Activated CD8-positive, alpha-beta memory T cell treated with anti-CD3 and anti-CD28 coated beads, Interleukin-2, amount 50 U/mL, for 48 hours (primary cell): Measurements from ENCODE around the gene HAUS8.

ENCODE experiments used
- DNase-seq: peaks from one replicate; pipeline ENCODE4 v3.0.0-alpha.2; 2020

Gene HAUS8

DNA sequence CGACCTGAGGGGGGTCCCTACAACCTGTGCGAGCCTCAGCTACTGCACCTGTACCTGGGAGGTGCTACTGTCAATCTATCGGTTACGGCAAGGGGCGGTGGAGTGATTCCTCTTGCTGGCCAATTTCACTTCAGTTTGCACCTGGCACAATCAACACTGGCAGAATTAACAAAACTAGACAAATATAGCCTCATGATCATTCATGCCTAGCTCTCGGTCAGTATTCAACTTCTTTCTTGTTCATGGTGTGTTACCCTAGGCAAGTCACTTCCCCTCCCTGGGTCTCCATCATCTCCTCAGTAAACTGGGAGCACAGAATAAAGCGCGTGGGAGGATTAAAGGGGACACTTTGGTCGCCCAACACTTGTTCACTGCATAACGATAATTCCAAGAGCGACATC is 618 bp downstream of the HAUS8 start:
- DNase-seq = no peak

DNA sequence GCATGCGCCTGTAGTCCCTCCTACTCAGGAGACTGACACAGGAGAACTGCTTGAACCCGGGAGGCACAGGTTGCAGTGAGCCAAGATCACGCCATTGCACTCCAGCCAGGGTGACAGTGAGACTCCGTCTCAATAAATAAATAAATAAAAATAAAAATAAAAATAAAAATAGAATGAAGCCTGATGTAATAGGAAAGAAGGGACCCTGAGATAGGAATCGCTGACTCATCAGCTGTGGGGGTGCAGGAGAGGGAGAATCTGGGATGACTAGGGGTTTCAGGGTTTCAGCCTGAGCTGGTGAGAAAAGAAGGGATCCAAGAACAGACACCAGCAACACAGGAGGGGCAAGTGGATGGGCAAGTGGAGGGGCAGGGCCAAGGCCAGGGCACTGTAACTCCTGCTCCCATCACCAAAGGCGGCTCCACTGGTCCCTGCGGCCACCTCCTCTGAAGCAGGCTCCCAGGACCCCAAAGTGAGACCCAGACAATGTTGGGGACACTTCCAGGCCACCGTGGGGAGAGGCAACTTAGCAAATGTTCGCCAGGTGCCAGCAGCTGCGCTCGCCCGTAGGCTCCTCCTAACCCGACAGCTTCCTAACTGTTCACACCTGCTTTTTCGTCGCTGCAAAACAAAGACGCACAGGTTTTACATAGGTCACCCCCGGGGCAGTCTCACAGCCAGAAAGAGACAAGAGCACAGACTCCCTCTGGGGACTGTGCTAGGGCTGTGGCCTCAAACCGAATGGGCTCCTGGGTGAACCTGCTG is 1.2 kb downstream of the HAUS8 start:
- no peak for DNase-seq

DNA sequence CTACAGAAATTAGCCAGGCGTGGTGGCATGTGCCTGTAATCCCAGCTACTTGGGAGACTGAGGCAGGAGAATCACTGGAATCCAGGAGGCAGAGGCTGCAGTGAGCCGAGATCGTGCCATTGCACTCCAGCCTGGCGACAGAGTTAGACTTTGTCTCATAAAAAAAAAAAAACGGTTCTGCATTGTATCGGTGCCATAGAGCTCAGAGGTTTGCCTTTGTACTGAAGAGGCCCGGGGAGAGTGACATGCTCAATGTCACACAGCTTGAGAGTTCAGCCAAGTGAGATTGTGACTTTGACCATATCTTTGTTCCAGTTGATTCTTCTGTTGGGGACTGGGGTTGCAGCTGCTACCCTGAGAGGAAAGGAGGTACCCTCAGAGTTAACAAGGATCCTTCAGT is 4.3 kb downstream of the HAUS8 start:
- no peak for DNase-seq

DNA sequence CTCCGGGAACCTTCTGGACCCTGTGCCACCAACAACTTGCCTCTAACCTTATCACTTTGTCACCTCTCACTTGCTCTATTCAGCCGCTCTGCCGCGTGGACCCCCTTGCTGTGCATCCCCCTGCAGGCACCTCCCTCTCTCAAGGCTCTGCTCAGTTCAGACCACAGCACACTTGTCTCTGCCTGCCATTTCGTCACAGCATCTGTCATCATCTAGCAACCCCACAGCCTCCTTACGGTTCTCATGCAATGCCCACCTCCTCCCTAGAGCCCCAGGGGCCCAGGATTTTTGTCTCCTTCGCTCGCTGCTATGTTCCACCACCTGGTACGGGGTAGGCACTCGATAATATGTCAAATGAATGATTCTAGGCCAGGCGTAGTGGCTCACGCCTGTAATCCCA is 4.8 kb downstream of the HAUS8 start:
- DNase-seq = no peak

DNA sequence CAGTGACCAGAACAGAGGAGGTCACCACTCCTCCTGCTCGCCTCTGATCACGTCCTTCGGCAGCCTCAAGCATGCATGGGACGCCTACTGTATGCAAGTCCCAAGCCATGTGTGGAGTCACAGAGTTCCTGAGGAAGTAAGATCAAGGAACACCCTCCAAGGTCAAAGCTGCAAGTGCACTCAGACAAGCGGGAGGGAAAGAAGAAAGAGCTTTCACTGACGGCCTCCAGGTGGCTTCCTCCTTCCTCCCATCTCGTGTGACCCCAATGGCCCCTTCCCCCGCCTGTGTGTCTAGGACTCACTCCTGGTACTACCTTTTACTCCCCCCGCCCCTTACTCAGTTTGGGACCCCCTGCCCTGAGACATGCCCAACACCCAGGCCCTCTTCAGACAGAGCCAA is 6.1 kb downstream of the HAUS8 start:
- DNase-seq = no peak

DNA sequence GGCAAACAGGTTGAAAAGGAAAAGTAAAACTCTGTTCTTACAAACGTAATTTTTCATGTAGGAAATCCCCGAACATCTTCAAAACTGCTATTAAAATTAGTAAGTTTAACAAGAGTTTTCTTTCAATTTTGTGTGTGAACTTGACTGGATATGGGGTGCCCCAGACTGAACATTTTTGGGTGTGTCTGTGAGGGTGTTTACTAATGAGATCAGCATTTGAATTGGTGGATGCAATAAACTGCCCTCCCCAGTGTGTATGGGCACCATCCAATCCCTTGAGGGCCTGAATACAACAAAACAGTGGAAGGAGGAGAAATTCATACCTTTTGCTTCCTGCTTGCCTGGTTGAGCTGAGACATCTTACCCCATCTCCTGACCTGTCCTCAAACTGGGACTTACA is 11.8 kb downstream of the HAUS8 start:
- no peak for DNase-seq

DNA sequence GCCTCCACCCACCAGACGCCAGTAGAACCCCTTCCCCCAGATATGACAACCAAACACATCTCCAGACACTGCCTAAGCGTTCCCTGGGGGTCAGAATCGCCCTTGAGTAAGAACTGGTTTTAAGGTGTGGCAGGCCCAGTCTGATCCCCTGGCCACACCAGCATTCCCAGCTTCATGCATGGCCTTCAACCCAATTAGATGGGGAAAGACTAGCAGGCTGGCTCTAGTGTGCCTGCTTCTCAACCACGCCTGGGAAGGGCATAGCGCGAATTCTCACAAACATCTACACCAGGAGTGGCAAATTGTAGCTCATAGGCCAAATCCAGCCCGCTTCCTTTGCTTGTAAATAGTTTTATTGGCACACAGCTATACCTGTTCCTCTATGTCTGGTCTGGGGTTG is 13.6 kb downstream of the HAUS8 start:
- no peak for DNase-seq

DNA sequence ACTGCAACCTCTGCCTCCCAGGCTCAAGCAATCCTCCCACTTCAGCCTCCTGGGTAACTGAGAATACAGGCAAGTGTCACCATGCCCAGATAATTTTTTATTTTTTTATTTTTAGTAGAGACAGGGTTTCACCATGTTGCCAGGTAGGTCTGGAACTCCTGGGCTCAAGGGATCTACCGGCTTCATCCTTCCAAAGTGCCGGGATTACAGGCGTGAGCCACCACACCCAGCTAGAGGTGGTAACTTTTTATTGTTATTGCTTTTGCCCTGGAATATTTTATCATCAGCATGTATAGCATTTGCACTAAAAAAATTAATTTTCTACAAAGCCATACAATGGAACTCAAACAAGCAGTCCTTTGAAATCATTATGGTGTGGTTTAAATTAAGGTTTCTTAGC is 14.0 kb downstream of the HAUS8 start:
- no peak for DNase-seq

DNA sequence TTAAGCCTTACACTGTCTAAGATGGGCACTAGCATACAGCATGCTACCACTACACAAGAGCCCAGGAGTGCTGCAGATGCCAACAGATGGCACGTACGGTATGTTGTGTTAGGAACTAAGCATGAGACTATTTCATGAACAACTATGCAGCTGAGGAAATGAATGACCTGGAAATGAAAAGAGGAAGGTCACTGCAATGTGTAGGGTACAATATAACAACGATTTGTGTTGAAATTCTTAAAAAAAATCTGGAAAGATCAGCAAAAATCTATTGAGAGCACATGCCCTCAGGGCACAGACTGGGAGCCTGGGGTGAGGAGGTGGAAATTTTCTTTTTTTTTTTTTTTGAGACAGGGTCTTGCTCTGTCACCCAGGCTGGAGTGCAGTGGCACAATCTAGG is 14.4 kb downstream of the HAUS8 start:
- no peak for DNase-seq

DNA sequence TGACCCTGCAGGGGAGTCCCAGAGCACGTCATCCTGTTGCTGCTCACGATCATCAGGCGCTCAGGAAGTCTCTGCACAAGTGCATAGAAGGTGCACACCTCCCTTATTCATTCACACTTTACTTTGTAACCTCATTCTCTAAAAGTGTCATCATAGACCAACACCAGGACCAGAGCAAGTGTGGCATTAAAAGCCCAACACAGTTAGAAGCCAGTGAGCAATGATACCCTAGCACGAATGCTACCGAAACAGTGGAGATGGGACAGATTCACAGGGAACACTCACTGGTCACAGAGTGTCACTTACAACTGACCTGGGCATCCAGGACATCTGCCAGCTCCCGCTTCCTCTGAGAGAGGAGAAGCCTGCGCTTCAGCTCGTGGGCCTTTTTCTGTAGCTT is 17.0 kb downstream of the HAUS8 start:
- DNase-seq = no peak

DNA sequence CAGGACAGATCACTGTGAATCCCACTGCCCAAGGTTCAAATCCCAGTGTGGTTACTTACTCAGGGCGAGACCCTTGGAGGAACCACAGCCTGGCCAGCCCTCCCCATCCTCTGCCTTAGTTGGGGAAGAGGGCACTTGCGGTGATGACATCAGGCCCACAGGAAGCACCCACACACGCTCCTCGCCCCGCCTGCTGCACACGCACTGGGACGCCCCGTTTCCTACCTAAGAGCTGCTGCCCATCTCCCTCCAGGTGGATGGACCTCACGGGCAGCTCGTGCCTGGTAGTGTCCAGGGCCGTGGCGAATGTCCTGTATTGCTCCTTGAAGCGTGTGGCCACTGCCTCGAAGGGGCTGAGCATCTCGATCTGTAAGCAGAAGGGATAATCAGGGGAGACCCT is 19.6 kb downstream of the HAUS8 start:
- no peak for DNase-seq

DNA sequence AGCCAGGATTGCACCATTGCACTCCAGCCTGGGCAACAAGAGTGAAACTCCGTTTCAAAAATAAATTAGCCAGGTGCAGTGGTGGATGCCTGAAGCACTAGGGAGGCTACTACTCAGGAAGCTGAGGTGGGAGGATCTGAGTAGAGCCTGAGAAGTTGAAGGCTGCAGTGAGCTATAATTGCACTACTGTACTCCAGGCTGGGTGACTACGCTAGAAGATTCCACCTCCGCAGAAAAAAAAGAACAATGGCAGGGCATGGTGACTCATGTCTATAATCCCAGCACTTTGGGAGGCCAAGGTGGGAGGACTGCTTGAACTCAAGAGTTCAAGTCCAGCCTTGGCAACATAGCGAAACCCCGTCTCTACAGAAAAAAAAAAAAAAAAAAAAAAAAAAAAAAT is 20.5 kb downstream of the HAUS8 start:
- DNase-seq = no peak

DNA sequence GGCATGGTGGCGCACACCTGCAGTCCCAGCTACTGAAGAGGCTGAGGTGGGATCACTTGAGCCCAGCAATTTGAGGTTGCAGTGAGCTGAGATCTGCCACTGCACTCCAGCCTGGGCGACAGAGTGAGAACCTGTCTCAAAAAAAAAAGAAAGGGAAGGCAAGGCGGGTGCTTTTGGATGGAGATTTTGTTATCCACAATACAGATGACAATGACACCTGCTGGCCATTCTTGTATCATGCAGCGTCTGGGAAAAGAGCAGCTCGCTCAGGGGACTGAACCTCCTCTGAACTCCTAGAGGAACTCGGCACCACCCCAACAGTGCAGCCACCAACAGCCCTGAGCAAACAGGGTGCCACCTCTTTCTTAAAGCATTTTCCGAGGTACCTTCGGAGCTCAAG is 22.8 kb downstream of the HAUS8 start:
- no peak for DNase-seq

DNA sequence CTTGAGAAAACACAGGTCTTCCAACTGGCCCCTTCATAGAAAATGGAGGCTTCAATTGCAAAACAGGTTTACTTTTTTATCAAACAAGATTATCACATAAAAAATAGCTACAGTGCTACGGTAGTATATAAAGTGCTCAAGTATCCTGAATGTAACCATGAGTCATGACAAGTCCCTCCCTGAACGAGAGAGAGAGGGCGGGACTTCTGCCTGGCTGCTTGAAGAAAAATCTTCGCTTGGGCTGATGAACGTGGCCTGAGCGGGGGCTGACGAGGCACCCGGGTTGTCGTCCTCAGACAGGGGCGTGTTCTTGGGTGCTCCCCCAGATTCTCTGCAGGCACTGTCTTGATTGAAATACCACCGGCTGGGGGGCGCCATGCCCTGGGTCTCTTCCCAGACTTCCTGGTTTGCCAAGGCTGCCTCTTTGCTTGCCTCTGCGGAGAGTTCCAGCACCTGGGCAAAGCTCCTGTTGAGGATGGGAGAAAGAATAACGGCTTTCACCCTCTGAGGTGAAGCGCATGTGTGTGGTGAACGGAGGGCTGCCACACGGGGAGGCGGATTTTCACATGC is 25.5 kb downstream of the HAUS8 start:
- DNase-seq = no peak

DNA sequence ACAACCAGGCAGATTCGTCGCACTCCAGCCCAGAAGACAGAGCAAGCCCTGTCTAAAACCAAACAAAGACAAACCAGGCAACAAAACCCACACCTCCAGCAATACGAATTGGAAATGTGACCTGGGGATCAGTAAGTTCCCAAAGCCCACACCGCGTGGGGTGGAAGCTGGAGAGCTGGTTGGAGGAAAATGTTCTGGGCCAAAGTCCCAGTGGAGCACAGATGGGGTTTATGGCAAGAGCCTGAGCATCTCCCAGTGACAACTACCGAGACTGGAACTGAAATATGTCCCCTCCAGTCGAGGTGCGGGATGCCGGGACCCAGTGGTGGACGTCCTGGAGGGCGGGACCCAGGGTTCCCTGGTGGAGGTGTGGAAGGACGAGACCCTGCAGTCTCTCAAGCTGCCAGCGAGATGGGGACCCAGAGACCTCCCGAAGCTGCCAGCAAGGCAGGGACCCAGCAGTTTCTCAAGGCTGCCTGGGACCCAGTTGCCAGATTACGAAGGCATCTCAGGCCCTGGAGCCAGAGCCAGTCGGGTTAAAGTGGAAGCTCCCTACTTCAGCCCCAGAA is 26.3 kb downstream of the HAUS8 start:
- DNase-seq = no peak

DNA sequence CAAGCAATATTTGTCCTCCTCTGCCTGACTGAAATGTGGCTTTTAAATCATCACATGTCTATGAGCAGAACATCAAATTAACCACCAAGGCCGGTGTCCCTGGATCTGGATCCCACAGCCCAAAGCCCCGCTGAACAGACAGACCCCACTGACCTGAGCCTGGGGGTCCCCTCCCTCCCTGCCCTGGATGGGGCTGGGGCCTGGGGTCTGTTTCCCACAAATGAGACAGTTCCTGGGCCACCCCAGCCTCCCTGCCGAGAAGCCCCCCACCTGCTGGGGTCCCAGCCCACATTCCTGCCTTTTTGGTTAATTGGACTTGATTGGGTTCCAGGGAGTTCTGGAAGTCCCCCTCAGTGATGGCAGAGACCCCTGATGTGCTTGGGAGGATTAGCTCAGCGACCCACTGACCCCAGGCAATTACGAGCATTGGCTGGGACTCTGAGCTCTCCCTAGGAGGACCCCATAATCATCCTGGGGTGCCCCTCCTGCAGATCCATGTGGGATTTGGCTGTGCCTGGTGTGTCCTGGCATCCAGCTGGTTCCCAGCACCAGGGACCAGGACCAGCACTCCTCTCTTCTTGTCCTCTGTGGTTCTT is 29.2 kb downstream of the HAUS8 start:
- no peak for DNase-seq

DNA sequence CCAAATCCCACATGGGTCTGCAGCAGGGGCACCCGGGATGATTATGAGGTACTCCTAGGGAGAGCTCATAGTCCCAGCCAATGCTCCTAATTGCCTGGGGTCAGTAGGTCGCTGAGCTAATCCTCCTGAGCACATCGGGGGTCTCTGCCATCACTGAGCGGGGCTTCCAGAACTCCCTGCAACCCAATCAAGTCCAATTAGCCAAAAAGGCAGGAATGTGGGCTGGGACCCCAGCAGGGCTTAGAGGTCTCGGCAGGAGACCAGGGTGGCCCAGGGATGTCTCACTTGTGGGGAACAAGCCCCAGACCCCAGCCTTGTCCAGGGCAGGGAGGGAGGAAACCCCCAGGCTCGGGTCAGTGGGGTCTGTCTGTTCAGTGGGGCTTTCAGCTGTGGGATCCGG is 31.5 kb downstream of the HAUS8 start:
- DNase-seq = no peak

DNA sequence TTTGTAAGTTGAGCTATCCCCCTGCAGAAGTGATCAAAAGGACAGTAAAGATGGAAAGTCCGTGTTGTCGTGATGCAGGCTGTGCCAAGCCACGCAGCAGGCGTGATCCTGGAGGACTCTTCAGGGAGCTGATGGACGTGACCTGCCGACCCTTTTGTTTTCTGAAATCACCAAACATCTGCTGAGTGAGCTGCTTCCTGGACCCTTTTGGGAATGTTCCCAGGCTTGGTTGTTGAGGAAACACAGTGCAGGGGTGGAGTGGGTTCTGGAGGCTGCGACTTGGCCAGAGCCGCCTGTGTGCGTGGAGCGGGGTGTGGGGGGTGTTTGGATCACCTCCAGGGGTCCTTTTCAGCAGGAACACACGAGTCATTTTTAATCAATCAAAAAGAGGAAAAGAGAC is 33.3 kb downstream of the HAUS8 start:
- no peak for DNase-seq

DNA sequence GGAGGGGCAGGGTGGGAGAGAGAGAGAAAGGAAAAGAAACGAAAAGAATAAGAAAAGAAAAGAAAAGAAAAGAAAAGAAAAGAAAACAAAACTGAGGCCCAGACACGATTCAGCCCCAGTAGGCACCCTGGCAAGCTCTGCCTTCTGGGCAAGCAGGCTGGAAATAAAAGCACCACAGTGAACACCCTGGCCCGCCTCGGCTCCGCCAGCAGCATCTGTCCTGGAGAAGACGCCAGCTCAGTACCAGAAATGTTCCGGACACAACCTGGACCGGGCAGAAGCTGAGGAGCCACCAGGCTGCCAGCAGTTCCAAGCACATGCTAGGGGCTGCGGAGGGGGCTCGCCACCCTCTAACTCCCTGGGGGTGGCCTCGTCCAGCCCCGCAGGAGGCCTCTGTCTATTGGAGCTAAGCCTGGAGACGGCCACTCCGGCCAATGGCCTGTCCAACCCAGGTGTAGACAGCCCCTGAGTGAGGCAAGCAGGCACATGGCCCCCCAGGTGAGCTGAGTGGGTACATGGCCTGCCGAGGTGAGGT is 37.2 kb downstream of the HAUS8 start:
- DNase-seq = no peak

DNA sequence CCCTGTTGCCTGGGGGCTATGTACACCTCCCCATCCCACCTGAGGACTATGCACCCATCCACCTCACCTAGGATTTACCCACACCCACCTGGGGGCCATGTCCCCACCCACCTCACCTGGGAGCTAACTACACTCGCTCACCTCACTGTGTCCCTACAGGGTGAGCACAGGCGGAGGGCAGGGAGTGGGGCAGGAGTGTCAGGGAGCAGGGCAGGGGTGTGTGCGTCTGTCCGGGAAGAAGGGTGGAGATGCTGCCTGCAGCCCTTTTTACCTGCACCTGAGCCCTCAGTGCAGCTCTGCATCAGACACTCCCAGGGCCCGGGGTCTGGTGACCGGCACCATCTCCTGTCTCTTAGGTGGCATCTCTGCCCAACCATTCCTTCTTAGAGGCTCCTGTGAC is 38.1 kb downstream of the HAUS8 start:
- no peak for DNase-seq

DNA sequence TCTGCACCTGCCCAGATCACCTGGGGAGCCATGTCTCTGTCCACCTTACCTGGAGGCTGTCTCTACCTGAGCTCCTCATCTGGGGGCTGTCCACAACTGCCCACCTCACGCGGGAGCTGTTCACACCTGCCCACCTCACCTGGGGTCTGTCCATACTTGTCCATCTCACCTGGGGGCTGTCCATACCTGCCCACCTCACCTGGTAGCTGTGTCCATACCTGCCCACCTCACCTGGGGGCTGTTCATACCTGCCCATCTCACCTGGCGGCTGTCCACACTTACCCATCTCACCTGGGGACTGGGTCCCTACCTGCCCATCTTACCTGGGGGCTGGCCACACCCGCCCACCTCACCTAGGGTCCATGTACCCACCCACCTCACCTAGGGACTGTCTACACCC is 38.6 kb downstream of the HAUS8 start:
- DNase-seq = no peak

DNA sequence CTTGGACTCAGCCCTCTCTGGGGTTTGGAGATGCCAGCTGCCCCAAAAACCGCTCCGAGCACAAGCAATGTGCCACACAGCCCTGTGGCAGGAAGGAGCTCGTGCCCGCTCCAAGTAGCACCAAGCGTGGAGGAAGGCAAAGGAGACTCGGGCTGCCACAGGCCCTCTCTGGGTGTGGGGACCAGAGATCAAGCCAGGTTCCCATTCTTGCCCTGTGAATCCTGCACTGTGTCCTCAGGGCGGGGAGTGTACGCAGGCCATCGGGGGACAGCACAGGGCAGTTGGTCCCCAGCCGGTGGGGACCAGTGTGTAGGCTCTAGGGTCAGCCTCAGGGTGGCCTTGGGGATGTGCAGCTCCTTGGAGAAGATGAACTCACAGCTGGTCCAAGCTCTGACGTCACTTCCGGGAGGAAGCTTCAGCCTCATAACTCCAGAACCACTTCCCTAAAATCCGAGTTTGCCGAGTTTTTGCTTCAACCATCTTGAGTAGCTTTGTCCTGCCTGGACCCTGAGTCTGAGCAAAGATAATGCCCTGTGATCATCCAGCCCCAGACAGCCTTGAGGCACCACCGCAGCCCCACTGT is 39.3 kb downstream of the HAUS8 start:
- no peak for DNase-seq

DNA sequence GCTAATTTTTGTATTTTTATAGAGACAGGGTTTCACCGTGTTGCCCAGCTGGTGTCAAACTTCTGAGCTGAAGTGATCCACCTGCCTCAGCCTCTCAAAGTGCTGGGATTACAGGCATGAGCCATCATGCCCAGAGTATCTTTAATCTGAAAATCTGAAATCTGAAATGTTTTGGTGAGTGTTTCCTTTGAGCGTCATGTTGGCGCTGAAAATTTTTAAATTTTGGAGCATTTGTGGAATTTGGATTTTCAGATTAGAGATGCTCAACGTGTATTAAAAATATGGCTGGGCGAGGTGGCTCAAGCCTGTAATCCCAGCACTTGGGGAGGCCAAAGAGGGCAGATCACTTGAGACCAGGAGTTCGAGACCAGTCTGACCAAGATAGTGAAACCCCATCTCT is 43.5 kb downstream of the HAUS8 start:
- DNase-seq = no peak

DNA sequence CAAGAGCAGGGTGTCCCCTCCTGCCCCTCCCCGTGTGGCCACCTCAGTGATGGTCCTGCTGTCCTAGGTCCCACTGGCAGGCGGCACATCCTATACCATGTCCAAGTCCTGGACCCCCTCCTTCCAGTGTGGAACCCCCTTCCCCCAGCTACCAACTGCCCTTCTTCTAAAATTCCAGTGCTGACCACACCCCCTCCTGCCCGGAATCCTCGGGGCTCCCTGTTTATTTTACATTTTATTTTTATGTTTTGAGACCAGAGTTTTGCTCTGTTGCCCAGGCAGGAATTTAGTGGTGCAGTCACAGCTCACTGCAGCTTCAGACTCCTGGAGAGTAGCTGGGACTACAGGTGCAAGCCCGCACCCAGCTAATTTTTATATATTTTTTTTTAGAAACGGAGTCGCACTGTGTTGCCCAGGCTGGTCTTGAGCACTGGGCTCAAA is 47.7 kb downstream of the HAUS8 start:
- DNase-seq = no peak
